Measurements from ENCODE around the gene KRT84. TPM values are rescaled to one million over a fixed set of nuclear protein-coding genes. Genes with fewer than 3 reads are reported as not detected.

Gene KRT84
- total RNA-seq, 4 donors from 2014 or later: not detected

DNA sequence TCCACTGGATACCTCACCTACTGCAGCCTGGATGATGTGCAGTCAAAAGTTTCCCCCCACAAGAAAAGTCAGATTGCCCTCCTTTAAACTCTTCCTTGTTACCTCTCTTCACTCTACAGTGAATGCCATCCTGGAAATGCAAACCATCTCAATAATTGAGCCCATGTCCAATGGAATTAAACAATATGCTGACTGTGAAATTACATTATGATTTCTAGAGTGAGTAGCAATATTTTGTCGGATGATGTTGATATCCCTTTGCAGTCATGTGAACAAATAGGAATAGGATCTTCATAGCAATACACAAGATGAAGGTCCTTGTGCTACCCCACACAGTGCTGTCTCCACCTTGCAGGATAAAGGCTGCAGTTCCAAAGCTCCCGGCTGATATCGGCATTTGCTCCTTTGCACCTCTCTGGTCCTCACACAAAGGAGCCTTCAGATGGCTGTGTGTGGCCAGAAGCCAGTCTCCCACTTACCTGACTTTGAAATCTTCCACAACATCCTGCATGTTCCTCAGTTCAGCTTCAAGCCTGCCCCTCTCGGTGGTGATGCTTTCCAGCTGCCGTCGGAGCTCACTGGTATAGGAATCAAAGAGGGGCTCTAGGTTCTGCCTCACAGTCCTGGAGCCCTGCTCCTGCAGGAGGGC lies 47.2 kb upstream of the KRT84 start:
- no peak for TF ChIP-seq EP300 (IDR thresholded peaks at IDR 0.05)
- no peak for TF ChIP-seq POLR2A (IDR thresholded peaks at IDR 0.05; ENCODE audit: low read depth)
- TF ChIP-seq POLR2AphosphoS5 (IDR thresholded peaks at IDR 0.05): no peak
- TF ChIP-seq, protein P1, sequence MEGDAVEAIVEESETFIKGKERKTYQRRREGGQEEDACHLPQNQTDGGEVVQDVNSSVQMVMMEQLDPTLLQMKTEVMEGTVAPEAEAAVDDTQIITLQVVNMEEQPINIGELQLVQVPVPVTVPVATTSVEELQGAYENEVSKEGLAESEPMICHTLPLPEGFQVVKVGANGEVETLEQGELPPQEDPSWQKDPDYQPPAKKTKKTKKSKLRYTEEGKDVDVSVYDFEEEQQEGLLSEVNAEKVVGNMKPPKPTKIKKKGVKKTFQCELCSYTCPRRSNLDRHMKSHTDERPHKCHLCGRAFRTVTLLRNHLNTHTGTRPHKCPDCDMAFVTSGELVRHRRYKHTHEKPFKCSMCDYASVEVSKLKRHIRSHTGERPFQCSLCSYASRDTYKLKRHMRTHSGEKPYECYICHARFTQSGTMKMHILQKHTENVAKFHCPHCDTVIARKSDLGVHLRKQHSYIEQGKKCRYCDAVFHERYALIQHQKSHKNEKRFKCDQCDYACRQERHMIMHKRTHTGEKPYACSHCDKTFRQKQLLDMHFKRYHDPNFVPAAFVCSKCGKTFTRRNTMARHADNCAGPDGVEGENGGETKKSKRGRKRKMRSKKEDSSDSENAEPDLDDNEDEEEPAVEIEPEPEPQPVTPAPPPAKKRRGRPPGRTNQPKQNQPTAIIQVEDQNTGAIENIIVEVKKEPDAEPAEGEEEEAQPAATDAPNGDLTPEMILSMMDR (IDR thresholded peaks at IDR 0.05): no peak
- 85% methylated on average over 6 of the region's 6 CpGs for WGBS
- intact Hi-C loops (cut with DNase I): no loop called here
- H3K36me3 ChIP-seq: no peaks in the 10 kb centered on the region
- peaks cover 0 to 10% (median 0%) of the 10 kb centered on the region in 4 donors for H3K27me3 ChIP-seq
- H3K4me3 ChIP-seq: no peak overlapping the region
- H3K27ac ChIP-seq (replicated peaks in 1 of 4): no peak overlapping the region
- H3K4me1 ChIP-seq: peaks cover 0 to 8% (median 0%) of the 10 kb centered on the region in 4 donors
- H3K9me3 ChIP-seq: no peaks in the 10 kb centered on the region
- DNase-seq (ENCODE audit: extremely low spot score): no peak

DNA sequence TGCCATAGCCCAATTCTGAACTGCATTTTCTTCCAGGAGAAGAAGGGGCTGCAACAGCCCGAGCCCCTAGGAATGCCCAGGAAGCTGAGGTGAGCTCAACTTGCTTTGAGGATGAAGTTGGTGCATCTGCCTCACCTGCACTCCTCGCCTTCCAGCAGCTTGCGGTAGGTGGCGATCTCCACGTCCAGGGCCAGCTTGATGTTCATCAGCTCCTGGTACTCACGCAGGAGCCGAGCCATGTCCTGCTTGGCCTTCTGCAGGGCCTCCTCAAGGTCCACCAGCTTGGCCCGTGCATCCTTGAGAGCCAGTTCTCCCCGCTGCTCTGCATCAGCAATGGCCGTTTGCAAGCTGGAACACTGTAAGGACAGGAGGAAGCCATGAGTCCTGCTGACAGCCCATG lies 42.7 kb upstream of the KRT84 start:
- H3K27me3 ChIP-seq: peaks cover 0 to 10% (median 0%) of the 10 kb centered on the region in 4 donors
- H3K4me1 ChIP-seq: peaks cover 2 to 14% (median 13%) of the 10 kb centered on the region in 4 donors
- H3K9me3 ChIP-seq: no peaks in the 10 kb centered on the region
- H3K36me3 ChIP-seq: no peaks in the 10 kb centered on the region
- no peak overlapping the region for H3K4me3 ChIP-seq
- no peak for DNase-seq (ENCODE audit: extremely low spot score)
- WGBS: 83% methylated on average over 7 of the region's 10 CpGs
- no peak overlapping the region for H3K27ac ChIP-seq (replicated peaks in 1 of 4)
- intact Hi-C loops (cut with DNase I): no loop called here
- TF ChIP-seq POLR2A (IDR thresholded peaks at IDR 0.05; ENCODE audit: low read depth): no peak
- no peak for TF ChIP-seq POLR2AphosphoS5 (IDR thresholded peaks at IDR 0.05)
- TF ChIP-seq, protein P1 (IDR thresholded peaks at IDR 0.05): no peak
- TF ChIP-seq EP300 (IDR thresholded peaks at IDR 0.05): no peak

DNA sequence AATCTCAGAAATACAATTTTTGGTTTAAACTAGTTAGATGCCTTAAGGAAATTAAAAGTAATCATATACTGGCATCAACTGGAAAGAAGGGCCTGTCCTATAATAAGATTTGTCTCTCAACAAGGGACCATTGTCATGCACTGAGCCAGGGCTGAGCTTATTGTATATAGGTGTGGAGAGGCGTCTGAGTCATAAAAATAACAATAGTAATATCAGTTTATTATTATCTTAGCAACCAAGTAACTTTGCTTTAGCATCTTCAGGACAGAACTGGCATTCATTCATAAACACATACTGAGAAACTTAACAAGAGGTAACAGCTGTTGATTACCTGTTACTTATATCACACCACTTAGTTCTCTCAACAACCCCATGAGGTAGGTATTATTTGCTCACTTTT lies 41.6 kb upstream of the KRT84 start:
- Histone ChIP-seq H3K27ac (replicated peaks in 1 of 4) (no peak overlapping the region), H3K4me1 (peaks cover 2 to 21% (median 16%) of the 10 kb centered on the region in 4 donors), H3K36me3 (no peaks in the 10 kb centered on the region), H3K4me3 (no peak overlapping the region), H3K9me3 (no peaks in the 10 kb centered on the region), H3K27me3 (peaks cover 0 to 10% (median 0%) of the 10 kb centered on the region in 4 donors)
- intact Hi-C loops (cut with DNase I): no loop called here
- DNase-seq (ENCODE audit: extremely low spot score): no peak
- 57% methylated on average over 1 of the region's 1 CpG for WGBS
- TF ChIP-seq POLR2AphosphoS5 (IDR thresholded peaks at IDR 0.05) (no peak), EP300 (IDR thresholded peaks at IDR 0.05) (no peak), POLR2A (IDR thresholded peaks at IDR 0.05; ENCODE audit: low read depth) (no peak)
- TF ChIP-seq, protein P1 (IDR thresholded peaks at IDR 0.05): no peak

DNA sequence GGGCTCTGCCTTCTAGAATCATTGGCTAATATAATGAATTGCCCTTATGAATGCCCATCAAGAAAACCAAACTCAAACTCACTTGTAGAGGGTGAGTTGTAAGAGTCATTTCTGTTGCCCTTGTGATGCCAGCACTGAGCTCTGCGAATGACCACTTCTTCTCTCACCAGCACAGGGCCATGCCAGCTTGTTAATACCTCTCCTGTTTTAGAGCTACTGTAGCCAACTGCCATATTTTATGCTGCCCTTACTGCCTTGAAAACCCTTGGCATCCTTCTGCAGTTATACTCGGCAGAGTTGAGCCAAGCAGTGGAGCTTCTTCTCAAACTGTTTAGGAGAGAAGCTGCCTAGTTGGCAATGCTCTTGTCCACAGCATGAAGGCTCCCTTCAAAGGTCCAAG lies 40.6 kb upstream of the KRT84 start:
- H3K27ac ChIP-seq (replicated peaks in 1 of 4): no peak overlapping the region
- DNase-seq (ENCODE audit: extremely low spot score): no peak
- 75% methylated on average over 2 of the region's 2 CpGs for WGBS
- H3K4me3 ChIP-seq: no peak overlapping the region
- intact Hi-C loops (cut with DNase I): no loop called here
- H3K27me3 ChIP-seq: peaks cover 0 to 9% (median 0%) of the 10 kb centered on the region in 4 donors
- H3K9me3 ChIP-seq: no peaks in the 10 kb centered on the region
- H3K36me3 ChIP-seq: no peaks in the 10 kb centered on the region
- peaks cover 2 to 21% (median 16%) of the 10 kb centered on the region in 4 donors for H3K4me1 ChIP-seq
- TF ChIP-seq POLR2A (IDR thresholded peaks at IDR 0.05; ENCODE audit: low read depth) (no peak), EP300 (IDR thresholded peaks at IDR 0.05) (no peak), POLR2AphosphoS5 (IDR thresholded peaks at IDR 0.05) (no peak)
- TF ChIP-seq, protein P1 (IDR thresholded peaks at IDR 0.05): no peak
